GM10847 (cell line): ENCODE measurements around the gene BLOC1S1.

Source experiments
- POLR2A ChIP-seq: IDR thresholded peaks from 2 replicates; pipeline ENCODE4 v1.6.1; 2011; ENCODE audit not compliant: insufficient read length; ENCODE audit errors: extremely low read depth

BLOC1S1 gene

GRCh38 chr12:55715169-55715764, 579 bp upstream of the BLOC1S1 start:
- TF ChIP-seq POLR2A: no peak

- TF ChIP-seq POLR2A: no peak
Observed at GRCh38 chr12:55716582-55716957, 724 bp downstream of the BLOC1S1 start.

GRCh38 chr12:55717011-55718007, 1.5 kb downstream of the BLOC1S1 start:
- TF ChIP-seq POLR2A: no peak

GRCh38 chr12:55718015-55718414, 2.2 kb downstream of the BLOC1S1 start:
- no peak for TF ChIP-seq POLR2A

- TF ChIP-seq POLR2A: no peak
Observed at GRCh38 chr12:55718624-55719275, 2.9 kb downstream of the BLOC1S1 start.

- no peak for TF ChIP-seq POLR2A
Observed at GRCh38 chr12:55719371-55719770, 3.5 kb downstream of the BLOC1S1 start.

GRCh38 chr12:55720071-55720564, 4.3 kb downstream of the BLOC1S1 start, which contains the start of gene RDH5:
Gene RDH5, plus strand, starts transcription at chr12:55720393. Its CDS starts 792 bp downstream, at chr12:55721185.
- no peak for TF ChIP-seq POLR2A

- no peak for TF ChIP-seq POLR2A
Observed at GRCh38 chr12:55720894-55721444, 5.1 kb downstream of the BLOC1S1 start.

GRCh38 chr12:55721601-55722213, 5.9 kb downstream of the BLOC1S1 start:
- no peak for TF ChIP-seq POLR2A

GRCh38 chr12:55722948-55723347, 7.1 kb downstream of the BLOC1S1 start:
- TF ChIP-seq POLR2A: no peak

- TF ChIP-seq POLR2A: no peak
Observed at GRCh38 chr12:55723516-55724225, 7.8 kb downstream of the BLOC1S1 start.

GRCh38 chr12:55724226-55724939, 8.5 kb downstream of the BLOC1S1 start:
- TF ChIP-seq POLR2A: no peak

GRCh38 chr12:55724940-55725309, 9.1 kb downstream of the BLOC1S1 start:
- no peak for TF ChIP-seq POLR2A

- no peak for TF ChIP-seq POLR2A
Observed at GRCh38 chr12:55725556-55725955, 9.7 kb downstream of the BLOC1S1 start.
